ENCODE results near the gene PRKN. TPM values are rescaled to one million over a fixed set of nuclear protein-coding genes. Genes with fewer than 3 reads are reported as not detected.

The PRKN gene
- total and polyA plus RNA-seq, 9 of the 15 experiments (the other 6 are each of a cell fraction or from before 2014, with no cell fraction given) = 0.03 to 0.96 (median 0.15) TPM; not detected in 2

- TF ChIP-seq TARDBP (IDR thresholded peaks at IDR 0.05) = no peak
- TF ChIP-seq, protein P1, sequence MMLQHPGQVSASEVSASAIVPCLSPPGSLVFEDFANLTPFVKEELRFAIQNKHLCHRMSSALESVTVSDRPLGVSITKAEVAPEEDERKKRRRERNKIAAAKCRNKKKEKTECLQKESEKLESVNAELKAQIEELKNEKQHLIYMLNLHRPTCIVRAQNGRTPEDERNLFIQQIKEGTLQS (IDR thresholded peaks at IDR 0.05) = peak; percentile 43
- TF ChIP-seq, protein P1 (CRISPR knock-in tag; conservative IDR thresholded peaks at IDR 0.05) = no peak
- TF ChIP-seq CEBPB (tag; IDR thresholded peaks at IDR 0.05) = 0 out of 2 replicates have a peak, but pooled peaks have one; percentile 29
- no peak overlapping the region for H3K4me3 ChIP-seq
- H3K9me3 ChIP-seq (replicated peaks; ENCODE audit: control insufficient read depth, insufficient read depth, low read depth, low read length) = no peaks in the 10 kb centered on the region
- no peaks in the 10 kb centered on the region for H3K27me3 ChIP-seq (ENCODE audit: control insufficient read depth in 2 of 2, insufficient read depth in 2 of 2, low read length in 2 of 2)
- H3K4me2 ChIP-seq (ENCODE audit: insufficient read depth, low read length) = no peak overlapping the region
- in situ Hi-C loops (cut with MboI) = no loop called here
- H3K4me1 ChIP-seq (replicated peaks in 1 of 2; ENCODE audit: control insufficient read depth in 2 of 2, insufficient read depth in 2 of 2, low read length in 2 of 2) = peaks cover 3 to 4% of the 10 kb centered on the region in 2 experiments; a peak in 2 of 5 replicates
- no peaks in the 10 kb centered on the region for H4K20me1 ChIP-seq (replicated peaks; ENCODE audit: control insufficient read depth, insufficient read depth, low read length)
- BruUV-seq (replicated peaks) = no TSS peak
- H3K27ac ChIP-seq (ENCODE audit: extremely low read depth, low read depth, low read length) = no peak overlapping the region
- no peak overlapping the region for H2AFZ ChIP-seq (ENCODE audit: low read depth, low read length)
- WGBS (ENCODE audit: insufficient coverage, low coverage, missing lambda C conversion rate) = 62% methylated on average over 2 of the region's 2 CpGs
- POLR2A ChIA-PET = interaction anchor here (0.6 kb wide), 1 partner anchor 167 kb away, joined by 7 read pairs; no protein-coding TSS in a partner anchor
- no peaks in the 10 kb centered on the region for H3K9me1 ChIP-seq (ENCODE audit: control insufficient read depth, insufficient read depth, low read length)
- CTCF ChIA-PET (ENCODE audit: low intra/inter-chr PET ratio) = no interaction called here
- DNase-seq (ENCODE audit: extremely low read depth in 1 of 4, low spot score in 3 of 4) (no peak), ATAC-seq (no peak), FAIRE-seq (no peak)
- H3K36me3 ChIP-seq (ENCODE audit: control insufficient read depth, insufficient read depth, low read length) = no peaks in the 10 kb centered on the region
- intact Hi-C loops (cut with micrococcal nuclease) = no loop called here
- no peaks in the 10 kb centered on the region for H3K79me2 ChIP-seq (ENCODE audit: control insufficient read depth, insufficient read depth, low read length)
- no peak overlapping the region for H3K9ac ChIP-seq (ENCODE audit: insufficient read depth in 1 of 2, low read depth in 2 of 2, low read length in 2 of 2)
Measured at GRCh38 chr6:161347125-161347524, 1380.4 kb downstream of the PRKN start.

DNA sequence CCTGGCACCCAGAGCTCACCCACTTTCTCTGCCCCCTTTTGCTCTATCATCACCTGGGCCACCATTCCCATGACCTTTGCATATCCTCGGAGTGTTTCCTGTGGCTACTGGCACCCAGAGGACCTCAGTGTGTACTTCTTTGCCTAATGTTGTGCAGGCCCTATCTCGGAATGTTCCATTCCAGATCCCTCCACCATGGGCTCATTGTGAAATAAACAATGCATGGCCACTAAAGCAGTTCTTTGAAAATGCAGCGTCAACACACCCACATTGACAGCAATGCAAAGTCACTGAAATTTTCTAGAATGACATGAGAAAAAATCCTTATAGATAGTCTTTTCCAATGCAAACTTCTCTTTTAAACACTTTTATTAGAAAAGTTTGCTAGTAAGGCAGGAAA, 1380.8 kb downstream of the PRKN start:
- Histone ChIP-seq H3K4me3 (no peak overlapping the region), H3K36me3 (ENCODE audit: control insufficient read depth, insufficient read depth, low read length) (no peaks in the 10 kb centered on the region), H3K9ac (ENCODE audit: insufficient read depth in 1 of 2, low read depth in 2 of 2, low read length in 2 of 2) (no peak overlapping the region), H3K4me2 (ENCODE audit: insufficient read depth, low read length) (no peak overlapping the region), H4K20me1 (replicated peaks; ENCODE audit: control insufficient read depth, insufficient read depth, low read length) (no peaks in the 10 kb centered on the region), H2AFZ (ENCODE audit: low read depth, low read length) (no peak overlapping the region), H3K79me2 (ENCODE audit: control insufficient read depth, insufficient read depth, low read length) (no peaks in the 10 kb centered on the region), H3K27me3 (ENCODE audit: control insufficient read depth in 2 of 2, insufficient read depth in 2 of 2, low read length in 2 of 2) (no peaks in the 10 kb centered on the region), H3K4me1 (replicated peaks in 1 of 2; ENCODE audit: control insufficient read depth in 2 of 2, insufficient read depth in 2 of 2, low read length in 2 of 2) (peaks cover 4 to 5% of the 10 kb centered on the region in 2 experiments; a peak in 2 of 5 replicates), H3K9me1 (ENCODE audit: control insufficient read depth, insufficient read depth, low read length) (no peaks in the 10 kb centered on the region), H3K9me3 (replicated peaks; ENCODE audit: control insufficient read depth, insufficient read depth, low read depth, low read length) (no peaks in the 10 kb centered on the region), H3K27ac (ENCODE audit: extremely low read depth, low read depth, low read length) (no peak overlapping the region)
- ChIA-PET POLR2A (interaction anchor here (0.6 kb wide), 1 partner anchor 167 kb away, joined by 7 read pairs; no protein-coding TSS in a partner anchor), CTCF (ENCODE audit: low intra/inter-chr PET ratio) (no interaction called here)
- intact Hi-C loops (cut with micrococcal nuclease) (no loop called here), in situ Hi-C loops (cut with MboI) (no loop called here)
- 53% methylated on average over 3 of the region's 3 CpGs for WGBS (ENCODE audit: insufficient coverage, low coverage, missing lambda C conversion rate)
- FAIRE-seq (no peak), ATAC-seq (no peak), DNase-seq (ENCODE audit: extremely low read depth in 1 of 4, low spot score in 3 of 4) (no peak)
- TF ChIP-seq ZNF316 (IDR thresholded peaks at IDR 0.05) = peak; percentile 29
- TF ChIP-seq ZNF408 (CRISPR knock-in tag; IDR thresholded peaks at IDR 0.05; ENCODE audit: low read depth) = no peak
- TF ChIP-seq KDM5B (IDR thresholded peaks at IDR 0.05; ENCODE audit: insufficient replicate concordance, low read depth, low read length) = no peak
- TF ChIP-seq, protein P2, sequence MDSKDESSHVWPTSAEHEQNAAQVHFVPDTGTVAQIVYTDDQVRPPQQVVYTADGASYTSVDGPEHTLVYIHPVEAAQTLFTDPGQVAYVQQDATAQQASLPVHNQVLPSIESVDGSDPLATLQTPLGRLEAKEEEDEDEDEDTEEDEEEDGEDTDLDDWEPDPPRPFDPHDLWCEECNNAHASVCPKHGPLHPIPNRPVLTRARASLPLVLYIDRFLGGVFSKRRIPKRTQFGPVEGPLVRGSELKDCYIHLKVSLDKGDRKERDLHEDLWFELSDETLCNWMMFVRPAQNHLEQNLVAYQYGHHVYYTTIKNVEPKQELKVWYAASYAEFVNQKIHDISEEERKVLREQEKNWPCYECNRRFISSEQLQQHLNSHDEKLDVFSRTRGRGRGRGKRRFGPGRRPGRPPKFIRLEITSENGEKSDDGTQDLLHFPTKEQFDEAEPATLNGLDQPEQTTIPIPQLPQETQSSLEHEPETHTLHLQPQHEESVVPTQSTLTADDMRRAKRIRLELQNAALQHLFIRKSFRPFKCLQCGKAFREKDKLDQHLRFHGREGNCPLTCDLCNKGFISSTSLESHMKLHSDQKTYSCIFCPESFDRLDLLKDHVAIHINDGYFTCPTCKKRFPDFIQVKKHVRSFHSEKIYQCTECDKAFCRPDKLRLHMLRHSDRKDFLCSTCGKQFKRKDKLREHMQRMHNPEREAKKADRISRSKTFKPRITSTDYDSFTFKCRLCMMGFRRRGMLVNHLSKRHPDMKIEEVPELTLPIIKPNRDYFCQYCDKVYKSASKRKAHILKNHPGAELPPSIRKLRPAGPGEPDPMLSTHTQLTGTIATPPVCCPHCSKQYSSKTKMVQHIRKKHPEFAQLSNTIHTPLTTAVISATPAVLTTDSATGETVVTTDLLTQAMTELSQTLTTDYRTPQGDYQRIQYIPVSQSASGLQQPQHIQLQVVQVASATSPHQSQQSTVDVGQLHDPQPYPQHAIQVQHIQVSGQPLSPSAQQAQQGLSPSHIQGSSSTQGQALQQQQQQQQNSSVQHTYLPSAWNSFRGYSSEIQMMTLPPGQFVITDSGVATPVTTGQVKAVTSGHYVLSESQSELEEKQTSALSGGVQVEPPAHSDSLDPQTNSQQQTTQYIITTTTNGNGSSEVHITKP (IDR thresholded peaks at IDR 0.05; ENCODE audit: partially characterized antibody) = peak; percentile 50
- no TSS peak for BruUV-seq (replicated peaks)
